ENCODE data around the gene STRN3. TPM values are rescaled to one million over a fixed set of nuclear protein-coding genes. Genes with fewer than 3 reads are reported as not detected.
"Not testable (repeated sequence)": the region's sequence is repeated elsewhere in the genome, so short reads cannot be mapped to it uniquely, and the experiment has no call there.

The STRN3 gene
- total and polyA plus RNA-seq, 4 donors, result 6.8 to 47.5 (median 31.2) TPM

DNA sequence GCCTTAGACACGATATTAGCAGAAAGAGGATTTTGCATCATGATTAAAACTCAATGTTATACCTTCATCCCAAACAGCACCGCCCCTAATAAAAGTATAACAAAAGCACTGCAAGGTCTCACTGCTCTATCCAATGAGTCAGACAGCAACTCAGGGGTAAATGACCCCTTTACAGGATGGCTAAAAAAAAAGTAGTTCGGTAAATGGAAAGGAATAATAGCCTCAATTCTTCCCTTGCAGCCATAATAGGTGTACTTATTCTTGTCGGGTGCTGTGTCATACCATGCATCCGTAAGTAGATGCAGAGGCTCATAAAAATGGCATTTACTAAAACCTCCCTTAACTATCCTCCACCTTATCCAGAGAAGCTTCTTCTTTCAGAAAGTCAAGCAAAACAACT is 54.6 kb downstream of the STRN3 start (continued):
- TF ChIP-seq, protein P1, sequence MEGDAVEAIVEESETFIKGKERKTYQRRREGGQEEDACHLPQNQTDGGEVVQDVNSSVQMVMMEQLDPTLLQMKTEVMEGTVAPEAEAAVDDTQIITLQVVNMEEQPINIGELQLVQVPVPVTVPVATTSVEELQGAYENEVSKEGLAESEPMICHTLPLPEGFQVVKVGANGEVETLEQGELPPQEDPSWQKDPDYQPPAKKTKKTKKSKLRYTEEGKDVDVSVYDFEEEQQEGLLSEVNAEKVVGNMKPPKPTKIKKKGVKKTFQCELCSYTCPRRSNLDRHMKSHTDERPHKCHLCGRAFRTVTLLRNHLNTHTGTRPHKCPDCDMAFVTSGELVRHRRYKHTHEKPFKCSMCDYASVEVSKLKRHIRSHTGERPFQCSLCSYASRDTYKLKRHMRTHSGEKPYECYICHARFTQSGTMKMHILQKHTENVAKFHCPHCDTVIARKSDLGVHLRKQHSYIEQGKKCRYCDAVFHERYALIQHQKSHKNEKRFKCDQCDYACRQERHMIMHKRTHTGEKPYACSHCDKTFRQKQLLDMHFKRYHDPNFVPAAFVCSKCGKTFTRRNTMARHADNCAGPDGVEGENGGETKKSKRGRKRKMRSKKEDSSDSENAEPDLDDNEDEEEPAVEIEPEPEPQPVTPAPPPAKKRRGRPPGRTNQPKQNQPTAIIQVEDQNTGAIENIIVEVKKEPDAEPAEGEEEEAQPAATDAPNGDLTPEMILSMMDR (IDR thresholded peaks at IDR 0.05; ENCODE audit: low read depth, low read length, missing input control), result no peak
- TF ChIP-seq MAX (IDR thresholded peaks at IDR 0.05) (no peak), YY1 (IDR thresholded peaks at IDR 0.05) (no peak)

GRCh38 chr14:30969796-30970195 is 56.4 kb downstream of the STRN3 start:
- H3K4me3 ChIP-seq (ENCODE audit: low read depth in 1 of 3, low read length in 3 of 3); H3K9me3 ChIP-seq (ENCODE audit: control insufficient read depth in 4 of 4, low read length in 3 of 4); H3K27ac ChIP-seq (ENCODE audit: low read depth in 1 of 2, low read length in 2 of 2); H3K9ac ChIP-seq (ENCODE audit: low read depth in 1 of 2, low read length in 2 of 2); H3K36me3 ChIP-seq (ENCODE audit: control insufficient read depth in 4 of 4, insufficient read depth in 3 of 4, low read depth in 1 of 4, low read length in 3 of 4); H3K27me3 ChIP-seq (ENCODE audit: control insufficient read depth in 4 of 4, insufficient read depth in 4 of 4, low read length in 3 of 4); DNase-seq (ENCODE audit: low spot score): not testable (repeated sequence)
- H3K4me1 ChIP-seq (ENCODE audit: control insufficient read depth in 4 of 4, insufficient read depth in 4 of 4, low read length in 3 of 4), result peaks cover 0 to 11% (median 6%) of the 10 kb centered on the region in 4 donors
- 80% methylated on average over 4 of the region's 4 CpGs for WGBS

GRCh38 chr14:30967364-30968098 is 58.6 kb downstream of the STRN3 start:
- not testable (repeated sequence) for H3K27me3 ChIP-seq (ENCODE audit: control insufficient read depth in 4 of 4, insufficient read depth in 4 of 4, low read length in 3 of 4); H3K9me3 ChIP-seq (ENCODE audit: control insufficient read depth in 4 of 4, low read length in 3 of 4); H3K36me3 ChIP-seq (ENCODE audit: control insufficient read depth in 4 of 4, insufficient read depth in 3 of 4, low read depth in 1 of 4, low read length in 3 of 4); H3K9ac ChIP-seq (ENCODE audit: low read depth in 1 of 2, low read length in 2 of 2); DNase-seq (ENCODE audit: low spot score); H3K4me1 ChIP-seq (ENCODE audit: control insufficient read depth in 4 of 4, insufficient read depth in 4 of 4, low read length in 3 of 4); H3K27ac ChIP-seq (ENCODE audit: low read depth in 1 of 2, low read length in 2 of 2); H3K4me3 ChIP-seq (ENCODE audit: low read depth in 1 of 3, low read length in 3 of 3)
- 59% methylated on average over 11 of the region's 11 CpGs for WGBS

DNA sequence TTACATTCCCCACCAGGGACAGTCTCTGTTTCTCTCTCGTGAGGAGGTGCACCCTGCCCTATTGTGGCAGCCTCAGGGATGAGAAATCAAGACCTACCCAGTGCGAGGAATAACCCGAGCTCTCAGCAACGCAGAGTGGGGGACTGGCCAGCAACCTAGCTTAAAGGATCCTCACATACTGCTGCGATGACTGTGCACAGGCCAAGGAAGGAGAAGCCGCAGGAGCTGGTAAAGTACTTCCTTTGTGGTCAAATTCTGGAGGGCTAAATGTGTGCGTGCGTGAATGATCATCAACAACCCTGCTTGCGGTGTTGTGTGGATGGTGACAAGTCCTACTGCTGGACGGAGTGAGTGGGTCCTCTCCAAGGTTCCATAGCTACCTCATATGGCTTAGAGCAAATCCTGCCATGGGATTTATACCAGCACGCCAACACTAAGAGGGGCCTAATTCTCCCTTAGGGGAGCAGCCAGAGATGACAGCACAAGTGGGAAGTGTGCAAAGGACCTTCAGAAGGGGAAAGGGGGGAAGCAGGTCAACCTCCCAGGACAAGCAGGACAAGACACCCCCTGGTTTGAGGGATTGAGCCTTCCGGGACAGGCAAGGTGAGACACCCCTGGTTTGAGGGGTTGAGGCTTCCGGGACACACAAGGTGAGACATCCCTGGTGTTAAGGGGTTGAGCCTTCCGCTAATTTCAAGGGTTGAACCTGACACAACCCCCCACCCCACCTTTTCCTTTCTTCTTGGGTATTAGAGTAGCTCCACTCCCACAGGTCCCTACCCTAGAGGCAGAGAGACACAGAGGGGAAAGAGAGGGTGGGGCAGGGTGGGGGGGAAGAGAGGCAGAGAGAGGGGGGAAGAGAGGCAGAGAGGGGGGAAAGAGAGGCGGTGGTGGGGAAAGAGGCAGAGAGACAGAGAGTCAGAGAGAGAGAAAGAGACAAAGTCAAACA is 59.5 kb downstream of the STRN3 start:
- Histone ChIP-seq H3K9ac (ENCODE audit: low read depth in 1 of 2, low read length in 2 of 2) (no peak overlapping the region), H3K4me1 (ENCODE audit: control insufficient read depth in 4 of 4, insufficient read depth in 4 of 4, low read length in 3 of 4) (peaks cover 0 to 4% (median 3%) of the 10 kb centered on the region in 4 donors), H3K36me3 (ENCODE audit: control insufficient read depth in 4 of 4, insufficient read depth in 3 of 4, low read depth in 1 of 4, low read length in 3 of 4) (peaks cover 0 to 5% (median 1%) of the 10 kb centered on the region in 4 donors), H3K27me3 (ENCODE audit: control insufficient read depth in 4 of 4, insufficient read depth in 4 of 4, low read length in 3 of 4) (no peaks in the 10 kb centered on the region), H3K27ac (ENCODE audit: low read depth in 1 of 2, low read length in 2 of 2) (no peak overlapping the region), H3K9me3 (ENCODE audit: control insufficient read depth in 4 of 4, low read length in 3 of 4) (peaks cover 0 to 5% (median 2%) of the 10 kb centered on the region in 4 donors), H3K4me3 (ENCODE audit: low read depth in 1 of 3, low read length in 3 of 3) (no peak overlapping the region)
- no peak for DNase-seq (ENCODE audit: low spot score)
- WGBS, result 94% methylated on average over 15 of the region's 15 CpGs
- no peak for TF ChIP-seq FOXA1 (IDR thresholded peaks at IDR 0.05)
- TF ChIP-seq RXRA (IDR thresholded peaks at IDR 0.05), result no peak
- no peak for TF ChIP-seq MAX (IDR thresholded peaks at IDR 0.05)
- TF ChIP-seq, protein P2, sequence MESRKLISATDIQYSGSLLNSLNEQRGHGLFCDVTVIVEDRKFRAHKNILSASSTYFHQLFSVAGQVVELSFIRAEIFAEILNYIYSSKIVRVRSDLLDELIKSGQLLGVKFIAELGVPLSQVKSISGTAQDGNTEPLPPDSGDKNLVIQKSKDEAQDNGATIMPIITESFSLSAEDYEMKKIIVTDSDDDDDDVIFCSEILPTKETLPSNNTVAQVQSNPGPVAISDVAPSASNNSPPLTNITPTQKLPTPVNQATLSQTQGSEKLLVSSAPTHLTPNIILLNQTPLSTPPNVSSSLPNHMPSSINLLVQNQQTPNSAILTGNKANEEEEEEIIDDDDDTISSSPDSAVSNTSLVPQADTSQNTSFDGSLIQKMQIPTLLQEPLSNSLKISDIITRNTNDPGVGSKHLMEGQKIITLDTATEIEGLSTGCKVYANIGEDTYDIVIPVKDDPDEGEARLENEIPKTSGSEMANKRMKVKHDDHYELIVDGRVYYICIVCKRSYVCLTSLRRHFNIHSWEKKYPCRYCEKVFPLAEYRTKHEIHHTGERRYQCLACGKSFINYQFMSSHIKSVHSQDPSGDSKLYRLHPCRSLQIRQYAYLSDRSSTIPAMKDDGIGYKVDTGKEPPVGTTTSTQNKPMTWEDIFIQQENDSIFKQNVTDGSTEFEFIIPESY (IDR thresholded peaks at IDR 0.05), result no peak
- TF ChIP-seq FOXA2 (IDR thresholded peaks at IDR 0.05), result no peak
- no peak for TF ChIP-seq HNF4G (IDR thresholded peaks at IDR 0.05)
- no peak for TF ChIP-seq SP1 (IDR thresholded peaks at IDR 0.05)
- no peak for TF ChIP-seq REST (IDR thresholded peaks at IDR 0.05)
- TF ChIP-seq, protein P1 (IDR thresholded peaks at IDR 0.05; ENCODE audit: low read depth, low read length, missing input control), result no peak
- TF ChIP-seq TAF1 (conservative IDR thresholded peaks at IDR 0.05), result no peak

Measured in liver (tissue), 9 donors.